GM08714 (cell line): ENCODE results near the gene IL17A.
"Not testable (repeated sequence)": the region's sequence is repeated elsewhere in the genome, so short reads cannot be mapped to it uniquely, and the experiment has no call there.

Source experiments
- H3K4me3 ChIP-seq: fragments of 200-500 bp; sonication (Bioruptor generic); 2 replicates; pipeline ENCODE4 v1.5.1; 2014; ENCODE audit warnings: mild to moderate bottlenecking, low read length, inconsistent platforms
- ZNF274 ChIP-seq: IDR thresholded peaks from 2 replicates; pipeline ENCODE4 v1.6.1; 2012; ENCODE audit warnings: mild to moderate bottlenecking, low read depth, low read length

Gene IL17A

DNA sequence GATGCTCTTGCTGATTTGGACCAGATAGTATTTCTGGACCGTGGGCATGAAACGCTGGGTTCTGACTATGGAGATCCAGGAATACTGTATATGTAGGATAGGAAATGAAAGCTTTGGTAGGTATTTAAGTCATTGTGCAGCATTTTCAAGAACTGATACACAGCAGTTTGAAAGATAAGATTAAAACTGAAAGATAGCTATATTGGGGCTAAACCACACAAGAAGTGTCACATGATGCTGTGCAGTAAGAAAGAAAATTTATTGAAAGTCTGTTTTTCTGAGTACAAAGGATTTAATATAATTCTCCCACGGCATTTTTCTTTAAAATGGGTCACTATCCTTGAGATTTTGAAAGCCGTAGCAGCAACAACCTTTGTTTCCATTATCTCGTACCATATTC, 305 bp downstream of the IL17A start:
- no peak overlapping the region for H3K4me3 ChIP-seq
- TF ChIP-seq ZNF274: no peak

DNA sequence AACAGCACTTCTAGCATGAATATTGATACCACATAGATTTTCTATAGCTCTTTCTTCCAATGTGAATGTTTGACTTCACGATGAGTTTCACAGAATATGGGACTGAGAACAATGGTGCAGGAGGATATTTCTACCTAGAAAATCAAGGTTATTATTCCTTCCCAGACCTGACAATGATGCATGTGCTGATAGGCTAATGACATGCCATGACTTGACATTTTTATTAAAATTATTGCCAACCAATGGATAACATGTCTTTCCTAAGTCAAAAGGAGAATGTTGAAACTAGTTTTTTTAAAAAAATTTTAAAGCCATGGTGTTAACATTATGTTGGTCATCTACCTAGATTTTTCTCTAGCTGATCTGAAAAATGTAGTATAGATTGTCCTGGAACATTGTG, 923 bp downstream of the IL17A start:
- no peak overlapping the region for H3K4me3 ChIP-seq
- no peak for TF ChIP-seq ZNF274

DNA sequence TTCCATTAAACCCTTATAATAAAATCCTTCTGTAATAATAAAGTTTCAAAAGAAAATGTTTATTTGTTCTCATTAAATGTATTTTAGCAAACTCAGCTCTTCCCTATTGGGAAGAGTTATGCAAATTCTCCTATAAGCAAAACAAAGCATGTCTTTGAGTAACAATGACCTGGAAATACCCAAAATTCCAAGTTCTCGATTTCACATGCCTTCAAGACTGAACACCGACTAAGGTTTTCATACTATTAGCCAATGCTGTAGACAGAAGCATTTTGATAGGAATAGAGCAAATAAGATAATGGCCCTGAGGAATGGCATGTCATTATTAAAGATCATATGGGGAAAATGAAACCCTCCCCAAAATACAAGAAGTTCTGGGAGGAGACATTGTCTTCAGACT, 3.8 kb downstream of the IL17A start:
- TF ChIP-seq ZNF274: no peak
- H3K4me3 ChIP-seq: no peak overlapping the region

DNA sequence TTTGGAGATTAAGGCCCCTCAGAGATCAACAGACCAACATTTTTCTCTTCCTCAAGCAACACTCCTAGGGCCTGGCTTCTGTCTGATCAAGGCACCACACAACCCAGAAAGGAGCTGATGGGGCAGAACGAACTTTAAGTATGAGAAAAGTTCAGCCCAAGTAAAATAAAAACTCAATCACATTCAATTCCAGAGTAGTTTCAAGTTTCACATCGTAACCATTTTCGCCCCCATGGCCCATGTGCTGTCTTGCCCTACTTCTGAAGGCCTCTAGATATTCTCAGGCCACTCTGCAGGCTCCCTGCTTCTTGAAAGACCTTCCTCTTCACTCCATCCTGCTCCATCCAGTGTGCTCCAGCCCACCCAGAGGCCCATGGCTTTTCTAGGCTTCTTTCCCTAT, 4.2 kb downstream of the IL17A start:
- TF ChIP-seq ZNF274: no peak
- H3K4me3 ChIP-seq: no peak overlapping the region

DNA sequence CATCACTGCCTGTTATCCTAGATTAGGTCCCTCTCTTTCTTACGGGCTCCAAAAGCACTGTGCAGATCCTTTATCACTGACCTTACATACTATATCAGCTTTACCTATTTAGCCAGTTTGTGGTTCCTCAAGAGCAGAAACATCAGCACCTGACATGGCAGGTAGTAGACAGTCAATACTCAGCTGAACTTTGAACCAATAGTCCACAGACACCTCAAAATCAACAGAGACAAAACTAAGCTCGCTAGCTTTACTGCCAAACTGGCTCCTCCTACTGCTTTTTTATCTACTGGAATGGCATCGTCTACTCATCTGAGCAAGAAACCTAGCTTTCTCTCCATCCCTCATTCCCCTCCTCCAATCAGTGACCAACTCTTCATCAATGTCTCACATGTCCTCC, 5.6 kb downstream of the IL17A start:
- TF ChIP-seq ZNF274: no peak
- no peak overlapping the region for H3K4me3 ChIP-seq

DNA sequence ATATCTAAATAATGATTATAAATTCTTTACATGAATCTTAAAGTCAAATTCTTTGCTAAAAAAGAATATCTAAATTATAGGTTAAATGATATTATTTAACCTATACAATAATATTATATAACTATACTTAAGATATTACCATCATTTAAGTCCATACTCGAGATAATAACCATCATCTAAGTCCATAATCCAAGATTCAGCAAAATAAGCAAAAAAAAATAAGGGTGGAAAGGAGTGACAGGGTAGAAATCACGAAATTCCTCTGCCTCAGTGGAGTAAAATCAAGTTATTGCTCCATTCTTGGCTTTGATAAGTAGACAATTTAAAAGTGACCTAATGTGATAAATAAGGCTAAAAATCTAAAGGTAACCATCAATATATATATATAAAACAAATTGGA, 9.7 kb downstream of the IL17A start:
- no peak overlapping the region for H3K4me3 ChIP-seq
- TF ChIP-seq ZNF274: no peak

DNA sequence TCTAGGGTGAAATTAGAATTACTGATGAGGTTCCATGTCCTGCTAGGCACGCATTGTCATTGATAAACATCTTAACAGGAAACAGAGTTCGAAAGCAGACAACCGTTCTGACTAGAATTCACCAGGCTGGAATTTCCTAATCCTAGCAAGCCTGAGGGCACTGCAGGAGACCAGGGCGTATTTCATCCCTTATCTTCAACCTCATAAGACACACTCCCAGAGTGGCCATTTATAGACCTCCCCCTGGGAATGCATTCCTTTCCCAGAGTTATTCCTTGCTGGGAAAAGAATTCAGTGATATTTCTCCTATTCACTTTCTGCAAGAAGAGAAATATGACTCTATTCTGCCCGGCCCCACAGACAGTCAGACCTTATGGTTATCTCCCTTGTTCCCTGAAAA, 13.9 kb downstream of the IL17A start:
- not testable (repeated sequence) for H3K4me3 ChIP-seq

DNA sequence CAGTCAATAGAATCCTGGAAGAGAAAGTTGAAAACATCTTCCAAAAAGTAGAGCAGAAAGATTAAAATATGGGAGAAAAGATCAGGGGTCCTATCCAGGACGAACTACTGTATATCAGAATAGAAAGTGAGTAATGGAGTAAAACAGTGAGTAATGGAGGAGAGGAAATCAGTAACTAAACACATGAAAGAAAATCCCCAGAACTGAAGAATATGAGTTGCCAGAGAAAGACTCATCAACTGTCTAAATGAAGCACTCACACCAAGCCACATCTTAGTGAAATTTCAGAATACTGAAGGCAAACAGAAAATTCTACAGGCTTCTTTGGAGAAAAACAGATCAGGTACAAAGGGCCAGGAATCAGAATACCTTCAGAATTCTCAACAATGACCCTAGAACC, 14.9 kb downstream of the IL17A start:
- no peak for TF ChIP-seq ZNF274
- no peak overlapping the region for H3K4me3 ChIP-seq

DNA sequence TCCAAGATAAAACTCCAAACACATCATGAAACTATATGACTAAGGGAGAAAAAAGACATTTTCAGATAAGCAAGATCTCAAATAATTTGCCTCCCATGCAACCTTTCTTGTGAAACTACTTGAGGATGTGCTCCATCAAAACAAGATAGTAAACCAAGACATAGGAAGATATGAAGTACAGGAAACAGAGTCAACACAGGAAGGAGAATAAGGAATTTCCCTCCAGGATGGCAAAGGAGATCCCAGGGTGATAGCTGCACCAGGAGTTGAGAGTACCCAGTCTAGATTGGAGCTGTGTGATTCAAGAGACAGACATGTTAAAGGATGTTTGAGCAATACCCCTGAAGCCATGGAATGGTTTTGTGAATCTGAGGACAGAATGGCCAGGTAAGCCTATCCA, 15.3 kb downstream of the IL17A start:
- no peak for TF ChIP-seq ZNF274
- H3K4me3 ChIP-seq: no peak overlapping the region

DNA sequence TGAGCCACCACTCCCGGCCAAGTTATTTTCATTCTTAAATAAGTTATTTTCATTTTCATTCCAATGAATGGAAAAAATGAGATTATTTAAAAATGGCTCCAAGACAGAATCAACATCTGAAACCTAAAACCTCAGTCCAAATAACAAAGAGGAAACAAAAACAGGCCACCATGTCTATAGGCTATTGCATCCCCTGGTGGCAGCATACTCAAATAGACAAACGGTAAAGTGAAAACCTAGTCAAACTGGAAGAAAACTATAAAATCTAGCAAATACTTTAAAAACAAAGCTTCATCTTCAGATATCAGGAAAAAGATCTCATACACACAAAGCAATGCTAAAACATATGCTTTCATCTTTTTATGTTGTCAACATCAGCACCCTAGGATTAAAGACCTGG, 20.9 kb downstream of the IL17A start:
- no peak for TF ChIP-seq ZNF274

DNA sequence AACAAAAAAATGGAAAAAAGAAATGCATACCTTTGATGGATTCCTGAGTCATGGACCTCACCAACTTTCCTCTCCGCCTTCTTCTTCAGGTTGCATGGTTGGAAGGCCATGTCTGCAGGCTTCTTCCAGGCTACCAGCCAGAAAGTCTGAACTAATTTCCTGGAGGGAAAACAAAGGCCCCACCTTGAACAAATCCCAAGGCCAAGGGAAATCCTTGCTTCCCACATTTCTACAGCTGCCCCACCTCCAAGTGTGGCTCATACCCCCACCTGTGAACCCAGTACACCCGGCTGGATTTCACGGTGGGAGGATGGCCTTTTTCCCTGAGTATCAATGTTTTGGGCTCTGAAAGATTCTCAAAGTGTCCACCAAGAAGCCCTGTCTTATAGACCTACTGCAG, 22.4 kb downstream of the IL17A start:
- TF ChIP-seq ZNF274: no peak
- H3K4me3 ChIP-seq: no peak overlapping the region

More for the DNA sequence above, 20.9 kb downstream of the IL17A start:
- no peak overlapping the region for H3K4me3 ChIP-seq

DNA sequence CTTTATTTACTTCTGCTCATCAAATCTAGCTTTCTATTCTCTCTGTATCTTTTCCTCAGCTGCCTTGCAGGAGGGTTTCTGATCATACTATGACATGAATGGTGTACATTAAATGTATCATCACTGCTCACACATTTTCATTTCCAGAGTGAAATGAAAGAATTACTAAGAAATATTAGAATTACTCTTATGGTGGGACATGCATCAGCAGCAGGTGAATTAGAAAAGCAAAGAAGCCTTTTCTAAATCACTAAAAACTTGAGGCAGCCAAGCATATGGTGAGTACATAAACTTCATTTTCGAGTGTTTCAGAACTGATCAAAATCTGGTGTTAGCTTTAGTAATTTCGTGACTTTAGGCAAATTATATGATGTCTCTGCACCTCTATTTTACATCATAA, 23.6 kb downstream of the IL17A start:
- TF ChIP-seq ZNF274: no peak
- H3K4me3 ChIP-seq: no peak overlapping the region

DNA sequence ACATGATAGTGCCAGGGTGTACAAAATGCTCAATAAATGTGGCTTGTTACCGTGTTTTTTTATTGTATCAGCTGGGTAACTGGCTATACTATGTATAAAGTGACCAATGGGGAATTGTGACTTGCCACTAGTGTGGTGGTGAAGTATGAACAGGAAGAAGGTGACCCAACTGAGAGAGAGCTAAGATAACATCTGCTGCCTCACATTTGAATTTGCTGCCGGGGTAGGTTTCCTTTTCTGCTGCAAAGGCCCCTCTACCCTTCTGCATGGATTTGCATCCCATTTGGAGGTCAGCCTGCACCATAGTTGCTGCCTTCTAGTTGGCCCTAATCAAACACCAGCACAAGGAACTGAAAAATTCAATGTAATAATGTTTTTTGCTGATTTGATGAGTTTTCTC, 24.1 kb downstream of the IL17A start:
- no peak for TF ChIP-seq ZNF274
- H3K4me3 ChIP-seq: no peak overlapping the region

DNA sequence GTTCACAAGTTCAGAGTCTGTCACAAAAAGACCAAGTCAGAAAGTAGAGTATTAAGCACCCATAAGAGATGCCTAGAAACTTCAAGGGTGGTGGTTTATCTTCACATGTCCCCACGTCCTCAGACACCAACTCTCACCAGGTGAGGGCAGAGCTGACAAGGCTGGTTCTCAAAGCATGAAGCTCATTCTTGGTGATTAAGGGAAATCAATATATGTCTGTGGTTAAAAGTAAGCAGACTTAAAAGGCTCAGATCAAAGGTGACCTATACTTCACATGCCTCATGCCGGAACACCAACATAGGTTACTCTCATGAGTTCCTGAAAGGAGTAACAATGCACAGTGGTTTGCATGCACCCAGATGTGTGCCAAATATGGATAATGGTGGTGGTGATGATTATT, 27.0 kb downstream of the IL17A start:
- TF ChIP-seq ZNF274: no peak

DNA sequence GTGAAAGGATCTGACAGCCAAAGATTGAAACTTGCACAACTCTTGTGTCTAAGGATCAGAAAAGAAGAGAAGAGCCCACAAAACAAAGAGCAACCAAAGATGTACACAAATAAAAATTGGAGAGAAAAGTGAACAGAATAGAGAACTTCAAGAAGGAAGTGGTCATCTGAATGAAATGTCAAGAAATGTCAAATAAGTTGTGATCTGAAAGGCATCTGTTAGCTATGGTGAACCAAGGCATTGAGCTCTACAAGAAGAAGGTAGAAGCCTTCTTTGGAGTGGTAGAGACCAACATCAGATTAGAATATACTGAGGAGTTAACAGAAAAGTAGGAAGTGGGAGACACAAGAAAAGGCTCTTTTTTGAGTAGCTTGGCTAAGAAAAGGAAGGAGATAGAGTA, 29.6 kb downstream of the IL17A start:
- H3K4me3 ChIP-seq: no peak overlapping the region
- TF ChIP-seq ZNF274: no peak

More for the DNA sequence above, 27.0 kb downstream of the IL17A start:
- no peak overlapping the region for H3K4me3 ChIP-seq

DNA sequence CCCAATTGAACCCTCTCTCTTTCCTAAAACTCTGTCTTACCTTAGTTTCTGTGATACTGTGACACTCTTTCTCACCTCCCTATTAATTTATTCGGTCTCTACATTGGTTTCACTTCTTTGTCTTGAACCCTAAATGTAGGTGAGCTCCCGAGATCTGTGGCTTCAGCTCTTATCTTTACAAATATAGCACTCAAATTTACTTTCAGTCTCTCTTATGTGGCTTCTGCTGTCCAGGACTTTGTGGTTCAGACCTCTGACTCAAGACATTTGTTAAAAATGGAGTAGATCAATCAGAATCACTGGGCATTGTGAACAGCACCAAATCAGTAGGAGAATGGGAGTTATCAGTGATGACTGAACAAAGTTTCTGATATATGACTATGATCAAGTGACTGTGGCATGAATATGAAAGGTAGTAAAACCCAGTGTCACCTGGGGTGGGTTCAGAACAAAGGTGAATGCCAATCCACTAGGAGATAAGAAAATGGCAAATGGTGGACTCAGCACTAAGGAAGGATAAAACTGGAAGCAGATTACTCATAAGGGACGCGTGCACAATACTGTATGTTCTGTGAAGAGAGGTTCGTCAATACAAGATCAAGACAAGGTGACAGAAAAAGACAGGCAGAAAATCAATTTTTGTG, 30.9 kb downstream of the IL17A start:
- no peak overlapping the region for H3K4me3 ChIP-seq
- TF ChIP-seq ZNF274: no peak
